HepG2 (cell line): ENCODE data around the gene ATP4A. TPM values are rescaled to one million over a fixed set of nuclear protein-coding genes. Genes with fewer than 3 reads are reported as not detected.

Source experiments
- ATF2 ChIP-seq: sonication (generic); formaldehyde crosslinking; IDR thresholded peaks from 2 replicates; pipeline ENCODE4 v1.4.0; 2020; ENCODE audit warnings: missing genetic modification reagents
- HNRNPL ChIP-seq: fragments of 200-400 bp; formaldehyde crosslinking; IDR thresholded peaks from 2 replicates; pipeline ENCODE4 v1.6.1; 2017; ENCODE audit warnings: mild to moderate bottlenecking, low read depth, low read length
- HOXA3 ChIP-seq: sonication (generic); formaldehyde crosslinking; IDR thresholded peaks from 2 replicates; pipeline ENCODE4 v1.5.0; 2020; ENCODE audit warnings: missing genetic modification reagents
- MEIS2 ChIP-seq: sonication (generic); formaldehyde crosslinking; IDR thresholded peaks from 2 replicates; pipeline ENCODE4 v1.9.0; 2021; ENCODE audit warnings: mild to moderate bottlenecking, missing genetic modification reagents
- NFATC3 ChIP-seq: sonication (generic); formaldehyde crosslinking; IDR thresholded peaks from 2 replicates; pipeline ENCODE4 v1.5.1; 2020; ENCODE audit warnings: mild to moderate bottlenecking, missing genetic modification reagents
- PITX1 ChIP-seq: sonication (generic); formaldehyde crosslinking; IDR thresholded peaks from 2 replicates; pipeline ENCODE4 v1.5.1; 2020; ENCODE audit warnings: mild to moderate bottlenecking, missing genetic modification reagents
- RAD51 ChIP-seq: fragments of 450-650 bp; IDR thresholded peaks from 2 replicates; pipeline ENCODE4 v1.6.1; 2016; ENCODE audit warnings: borderline replicate concordance
- SMAD1 ChIP-seq: sonication (generic); formaldehyde crosslinking; IDR thresholded peaks from 2 replicates; pipeline ENCODE4 v1.4.0; 2020; ENCODE audit warnings: missing genetic modification reagents, low read depth, mild to moderate bottlenecking, borderline replicate concordance
- SRF ChIP-seq: IDR thresholded peaks from 2 replicates; pipeline ENCODE4 v1.6.1; 2011; ENCODE audit warnings: mild to moderate bottlenecking, low read depth, low read length, moderate library complexity
- SYNCRIP ChIP-seq: fragments of 200-400 bp; formaldehyde crosslinking; IDR thresholded peaks from 2 replicates; pipeline ENCODE4 v1.6.1; 2018; ENCODE audit warnings: mild to moderate bottlenecking, low read depth, low read length; ENCODE audit not compliant: insufficient read depth
- TEAD3 ChIP-seq: optimal IDR thresholded peaks from 2 replicates; pipeline ENCODE3; 2016; ENCODE audit warnings: borderline replicate concordance
- TFDP2 ChIP-seq: sonication (generic); formaldehyde crosslinking; IDR thresholded peaks from 2 replicates; pipeline ENCODE4 v1.4.0; 2020; ENCODE audit warnings: missing genetic modification reagents
- ZBTB44 ChIP-seq: sonication (generic); formaldehyde crosslinking; IDR thresholded peaks from 2 replicates; pipeline ENCODE4 v1.4.0; 2020; ENCODE audit warnings: missing genetic modification reagents
- ZNF281 ChIP-seq: sonication (generic); formaldehyde crosslinking; IDR thresholded peaks from 2 replicates; pipeline ENCODE4 v1.4.0; 2020; ENCODE audit warnings: missing genetic modification reagents, borderline replicate concordance
- ZNF414 ChIP-seq: sonication (generic); formaldehyde crosslinking; IDR thresholded peaks from 2 replicates; pipeline ENCODE4 v1.5.0; 2020; ENCODE audit warnings: missing genetic modification reagents
- ZNF574 ChIP-seq: sonication (generic); formaldehyde crosslinking; IDR thresholded peaks from 2 replicates; pipeline ENCODE4 v1.4.0; 2020; ENCODE audit warnings: missing genetic modification reagents
- polyA plus RNA-seq, 8 experiments: library from polyadenylated mRNA; depleted of rRNA in 3 of 8; stranded (reverse) in 7 of 8; unstranded in 1 of 8; fragments of >200 nt; fragmentation: Illumina TruSeq in 4 of 8; extraction: Trizol in 4 of 8; gene quantifications; 2 replicates each; pipeline versions ENCODE4 v1.2.1 to v1.2.3, GENCODE V29; 2011 to 2016; ENCODE audit warnings: low read depth in 4 of 8, missing spikeins in 1 of 8, mixed read lengths in 1 of 8; ENCODE audit not compliant: insufficient read depth in 1 of 8
- total RNA-seq, 5 experiments: library from RNA; depleted of rRNA; stranded (reverse); fragments of >200 nt; fragmentation: Illumina TruSeq; extraction: Trizol; gene quantifications; 2 replicates each; pipeline ENCODE4 v1.2.3, GENCODE V29; 2016; ENCODE audit warnings: low read depth in 1 of 5

Gene ATP4A
- total and polyA plus RNA-seq, 2 of the 13 experiments (the other 11 are each of a cell fraction or from before 2014, with no cell fraction given), result 0.08 to 0.11 TPM

GRCh38 chr19:35612559-35613321, 49.3 kb upstream of the ATP4A start, which contains the start of gene HAUS5 (continued):
- no peak; the same call in 1 of the 2 replicates for TF ChIP-seq ZBTB44 (CRISPR knock-in tag)
- peak; percentile 80 for TF ChIP-seq ZNF574
- TF ChIP-seq MEIS2 (CRISPR knock-in tag), result peak; percentile 53; the same call in 1 of the 2 replicates
- no peak for TF ChIP-seq RAD51
- TF ChIP-seq ZNF281 (CRISPR knock-in tag), result 0 out of 2 replicates have a peak, but pooled peaks have one; percentile 30
- peak; percentile 70; the same call in 1 of the 2 replicates for TF ChIP-seq SRF
- TF ChIP-seq HOXA3 (CRISPR knock-in tag), result peak; percentile 100
- peak; percentile 58 for TF ChIP-seq TEAD3
- TF ChIP-seq HNRNPL, result peak; percentile 92
- TF ChIP-seq ZNF414 (CRISPR knock-in tag), result peak; percentile 82
- TF ChIP-seq NFATC3 (CRISPR knock-in tag), result no peak
- no peak for TF ChIP-seq SYNCRIP
- no peak for TF ChIP-seq SMAD1 (CRISPR knock-in tag)
- peak; percentile 96 for TF ChIP-seq TFDP2 (CRISPR knock-in tag)
- TF ChIP-seq ATF2 (CRISPR knock-in tag), result peak; percentile 99
- TF ChIP-seq PITX1 (CRISPR knock-in tag), result peak; percentile 70; the same call in 1 of the 2 replicates
